Esophagus muscularis mucosa (tissue), 3 donors: ENCODE data around the gene CDA.

Experiments
- POLR2A ChIP-seq: fragments of 450-650 bp; IDR thresholded peaks from one replicate; pipeline ENCODE4 v1.6.1; 2017; ENCODE audit warnings: antibody characterized with exemption, moderate library complexity, mild to moderate bottlenecking, low read depth
- TF ChIP-seq, protein P1 (sequence below), 3 experiments: fragments of 200-600 bp in 2 of 3; fragments of 450-650 bp in 1 of 3; sonication (generic) in 2 of 3; IDR thresholded peaks; one replicate each; pipeline ENCODE4 v1.5.1; 2017 to 2019; ENCODE audit warnings: antibody characterized with exemption in 3 of 3, mild to moderate bottlenecking in 2 of 3, moderate library complexity in 1 of 3

DNA sequence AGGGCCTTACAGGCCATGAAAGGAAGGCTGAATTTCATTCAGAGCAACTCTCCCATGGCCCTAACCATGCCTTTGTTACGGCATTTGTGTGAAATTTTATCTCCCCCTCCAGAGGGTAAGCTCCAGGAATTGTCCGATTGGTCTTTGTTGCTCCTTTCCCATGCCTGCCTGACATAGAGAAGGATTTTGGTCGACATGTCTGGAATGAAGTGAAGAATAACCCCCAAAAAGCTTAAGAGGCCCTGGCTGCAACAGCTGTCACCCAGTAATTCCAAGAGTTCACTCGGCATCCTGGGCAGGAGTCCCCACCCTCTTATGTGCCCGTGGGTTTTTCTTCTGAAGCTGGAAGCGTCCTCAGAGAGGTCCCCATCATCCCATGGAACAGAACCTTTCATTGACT lies 20.6 kb downstream of the CDA start:
- TF ChIP-seq, protein P1, sequence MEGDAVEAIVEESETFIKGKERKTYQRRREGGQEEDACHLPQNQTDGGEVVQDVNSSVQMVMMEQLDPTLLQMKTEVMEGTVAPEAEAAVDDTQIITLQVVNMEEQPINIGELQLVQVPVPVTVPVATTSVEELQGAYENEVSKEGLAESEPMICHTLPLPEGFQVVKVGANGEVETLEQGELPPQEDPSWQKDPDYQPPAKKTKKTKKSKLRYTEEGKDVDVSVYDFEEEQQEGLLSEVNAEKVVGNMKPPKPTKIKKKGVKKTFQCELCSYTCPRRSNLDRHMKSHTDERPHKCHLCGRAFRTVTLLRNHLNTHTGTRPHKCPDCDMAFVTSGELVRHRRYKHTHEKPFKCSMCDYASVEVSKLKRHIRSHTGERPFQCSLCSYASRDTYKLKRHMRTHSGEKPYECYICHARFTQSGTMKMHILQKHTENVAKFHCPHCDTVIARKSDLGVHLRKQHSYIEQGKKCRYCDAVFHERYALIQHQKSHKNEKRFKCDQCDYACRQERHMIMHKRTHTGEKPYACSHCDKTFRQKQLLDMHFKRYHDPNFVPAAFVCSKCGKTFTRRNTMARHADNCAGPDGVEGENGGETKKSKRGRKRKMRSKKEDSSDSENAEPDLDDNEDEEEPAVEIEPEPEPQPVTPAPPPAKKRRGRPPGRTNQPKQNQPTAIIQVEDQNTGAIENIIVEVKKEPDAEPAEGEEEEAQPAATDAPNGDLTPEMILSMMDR (IDR thresholded peaks at IDR 0.05), result no peak
- TF ChIP-seq POLR2A, result no peak
